Gastrocnemius medialis (tissue), 4 donors: ENCODE data around the gene HMGCL. TPM values are rescaled to one million over a fixed set of nuclear protein-coding genes. Genes with fewer than 3 reads are reported as not detected.

Source experiments
- ATAC-seq, 2 donors: fragments of 150-250 bp; one replicate each; pipeline ENCODE4 v1.9.1; 2016
- DNase-seq, 2 donors: peaks; one replicate each; pipeline ENCODE4 v3.0.0-alpha.2; 2019
- H3K27ac ChIP-seq, 4 donors: fragments of 200-600 bp; sonication (generic); 1 replicate in 1 of 4; 2 replicates in 3 of 4; pipeline ENCODE4 v1.5.1; 2016 to 2018; ENCODE audit warnings: mild to moderate bottlenecking in 2 of 4, moderate library complexity in 1 of 4
- H3K27me3 ChIP-seq, 3 donors: fragments of 200-600 bp; sonication (generic) in 2 of 3; 1 replicate in 1 of 3; 2 replicates in 2 of 3; pipeline versions ENCODE4 v1.5.1 to v1.6.0; 2016 to 2019; ENCODE audit warnings: mild to moderate bottlenecking in 1 of 3, moderate library complexity in 1 of 3
- H3K36me3 ChIP-seq, 2 donors: fragments of 200-600 bp; sonication (generic) in 1 of 2; one replicate each; pipeline ENCODE4 v1.5.1; 2017 to 2018
- H3K4me1 ChIP-seq, 2 donors: fragments of 200-600 bp; sonication (generic) in 1 of 2; one replicate each; pipeline ENCODE4 v1.5.1; 2016 to 2017; ENCODE audit warnings: mild to moderate bottlenecking in 2 of 2
- H3K4me3 ChIP-seq, 4 donors: fragments of 200-600 bp; sonication (generic) in 3 of 4; 1 replicate in 1 of 4; 2 replicates in 3 of 4; pipeline ENCODE4 v1.5.1; 2016 to 2019; ENCODE audit warnings: mild to moderate bottlenecking in 2 of 4
- H3K9me3 ChIP-seq, 3 donors: fragments of 200-600 bp; sonication (generic) in 2 of 3; 1 replicate in 1 of 3; 2 replicates in 2 of 3; pipeline ENCODE4 v1.5.1; 2016 to 2019
- CTCF ChIP-seq, 5 experiments: fragments of 450-650 bp in 3 of 5; fragments of 200-600 bp in 2 of 5; sonication (generic) in 2 of 5; IDR thresholded peaks in 4 of 5; conservative IDR thresholded peaks in 1 of 5; 1 replicate in 4 of 5; 2 replicates in 1 of 5; pipeline ENCODE4 v1.5.1; 2016 to 2019; ENCODE audit warnings: antibody characterized with exemption in 5 of 5, mild to moderate bottlenecking in 3 of 5, moderate library complexity in 3 of 5
- POLR2A ChIP-seq, 2 donors: fragments of 450-650 bp; IDR thresholded peaks; one replicate each; pipeline ENCODE4 v1.6.1; 2017; ENCODE audit warnings: antibody characterized with exemption in 2 of 2, mild to moderate bottlenecking in 2 of 2, moderate library complexity in 2 of 2
- in situ Hi-C, 4 donors: fragments of 200-750 bp; cut with MboI; loops; one replicate each; pipeline versions ENCODE4 v1.15.0 to v1.8.0; 2017; ENCODE audit warnings: low sequenced_read_pairs in 4 of 4
- intact Hi-C: fragments of 100-400 bp; cut with DNase I; formaldehyde crosslinking; loops from one replicate; pipeline ENCODE4 v1.15.1; 2023; ENCODE audit warnings: low total_unique reads
- total RNA-seq, 4 donors: library from RNA; depleted of rRNA; stranded (reverse); fragments of >200 nt; gene quantifications; one replicate each; pipeline versions ENCODE4 v1.1.0 to v1.2.3, GENCODE V29; 2016

The HMGCL gene
- total RNA-seq, 4 donors from 2014 or later: 19.1 to 30.0 (median 29.5) TPM

GRCh38 chr1:23779826-23780371 lies 45.3 kb downstream of the HMGCL start:
- intact Hi-C loops: no loop called here
- peak overlapping the region; percentile 88 to 95 (median 93) for H3K27ac ChIP-seq
- peak overlapping the region in 1 of 4 donors; percentile 93 for H3K4me3 ChIP-seq

GRCh38 chr1:23777979-23778814 lies 47.0 kb downstream of the HMGCL start, which contains the start of gene PITHD1:
Gene PITHD1 (plus strand): TSS chr1:23778418. CDS start chr1:23778516, 98 bp downstream.
- DNase-seq: peak; percentile 68 to 85
- peak within 1 kb of the TSS; percentile 63 to 98 (median 86) for H3K4me3 ChIP-seq
- peaks cover 0 to 24% of the 10 kb centered on the region in 2 donors for H3K36me3 ChIP-seq
- peak; percentile 77 to 90 for ATAC-seq
- in situ Hi-C loops: no loop called here
- H3K4me1 ChIP-seq: peaks cover 26 to 36% of the 10 kb centered on the region in 2 donors
- TF ChIP-seq POLR2A (IDR thresholded peaks at IDR 0.05) (peak; percentile 96), CTCF (IDR thresholded peaks at IDR 0.05 in 4 of 5, conservative IDR thresholded peaks at IDR 0.05 in 1 of 5) (no peak)
- H3K9me3 ChIP-seq: no peaks in the 10 kb centered on the region
- intact Hi-C loops: loop anchor here (1.0 kb wide), 3 partner anchors 13 to 34 kb away; partner anchors contain the start of genes GALE and LYPLA2
- H3K27me3 ChIP-seq: no peaks in the 10 kb centered on the region
- H3K27ac ChIP-seq: peak within 1 kb of the TSS; percentile 88 to 95 (median 93)

More at GRCh38 chr1:23779826-23780371, 45.3 kb downstream of the HMGCL start:
- ATAC-seq (no peak), DNase-seq (no peak)
- no peak for TF ChIP-seq CTCF (IDR thresholded peaks at IDR 0.05 in 4 of 5, conservative IDR thresholded peaks at IDR 0.05 in 1 of 5)
- no peak for TF ChIP-seq POLR2A (IDR thresholded peaks at IDR 0.05)
- H3K9me3 ChIP-seq: no peaks in the 10 kb centered on the region
- peaks cover 26 to 36% of the 10 kb centered on the region in 2 donors for H3K4me1 ChIP-seq
- H3K36me3 ChIP-seq: peaks cover 0 to 30% of the 10 kb centered on the region in 2 donors
- in situ Hi-C loops: no loop called here
- no peaks in the 10 kb centered on the region for H3K27me3 ChIP-seq

- DNase-seq: no peak
- intact Hi-C loops (no loop called here), in situ Hi-C loops (no loop called here)
- no peaks in the 10 kb centered on the region for H3K27me3 ChIP-seq
- no peaks in the 10 kb centered on the region for H3K9me3 ChIP-seq
- ATAC-seq: no peak
- no peak for TF ChIP-seq CTCF (IDR thresholded peaks at IDR 0.05 in 4 of 5, conservative IDR thresholded peaks at IDR 0.05 in 1 of 5)
- TF ChIP-seq POLR2A (IDR thresholded peaks at IDR 0.05): no peak
- H3K4me3 ChIP-seq: no peak overlapping the region
- peak overlapping the region in 1 of 4 donors; percentile 15 for H3K27ac ChIP-seq
- peaks cover 0 to 8% of the 10 kb centered on the region in 2 donors for H3K36me3 ChIP-seq
- peaks cover 26 to 40% of the 10 kb centered on the region in 2 donors for H3K4me1 ChIP-seq
Measured at GRCh38 chr1:23776217-23776616, 49.0 kb downstream of the HMGCL start.

GRCh38 chr1:23774174-23774880 lies 50.9 kb downstream of the HMGCL start:
- Histone ChIP-seq H3K4me1 (peaks cover 15 to 27% of the 10 kb centered on the region in 2 donors), H3K36me3 (no peaks in the 10 kb centered on the region), H3K27me3 (no peaks in the 10 kb centered on the region), H3K4me3 (no peak overlapping the region), H3K27ac (no peak overlapping the region), H3K9me3 (no peaks in the 10 kb centered on the region)
- intact Hi-C loops: no loop called here
- in situ Hi-C loops: no loop called here
- DNase-seq (no peak), ATAC-seq (no peak)
- TF ChIP-seq CTCF (IDR thresholded peaks at IDR 0.05 in 4 of 5, conservative IDR thresholded peaks at IDR 0.05 in 1 of 5) (no peak), POLR2A (IDR thresholded peaks at IDR 0.05) (no peak)
